Measurements from ENCODE around the gene C16orf89. TPM values are rescaled to one million over a fixed set of nuclear protein-coding genes. Genes with fewer than 3 reads are reported as not detected.

Gene C16orf89
- total RNA-seq, 1 donor from 2014 or later: 1.0 TPM

DNA sequence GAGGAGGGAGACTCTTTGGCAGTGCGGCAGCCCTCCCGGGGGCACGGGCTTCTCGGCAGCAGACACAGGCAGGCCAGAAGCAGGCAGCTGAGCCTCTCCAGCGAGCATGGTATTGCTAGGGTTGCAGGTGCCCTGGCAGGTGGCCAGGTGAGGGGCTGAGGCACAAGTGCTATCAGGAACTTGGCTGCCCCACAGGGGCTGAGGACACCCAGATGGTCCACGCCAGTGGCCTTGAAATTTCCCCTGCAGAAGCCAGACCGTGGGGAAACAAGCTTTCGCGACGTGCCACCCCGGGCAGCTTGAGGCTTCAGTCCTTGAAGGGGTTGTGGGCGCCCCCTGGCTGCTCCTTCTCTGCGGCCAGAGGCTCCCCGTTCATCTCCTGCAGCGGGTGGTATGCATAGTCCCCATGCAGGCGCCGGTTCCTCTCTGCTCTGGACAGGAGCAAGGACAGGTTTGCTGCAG lies 40.6 kb downstream of the C16orf89 start:
- no peak overlapping the region for H3K4me3 Mint-ChIP-seq
- H3K36me3 Mint-ChIP-seq: no peaks in the 10 kb centered on the region
- H2AFZ ChIP-seq (replicated peaks): peak overlapping the region; percentile 82
- peaks cover 9% of the 10 kb centered on the region for H3F3A ChIP-seq (ENCODE audit: low read depth)
- H3K4me1 Mint-ChIP-seq: no peaks in the 10 kb centered on the region
- no peaks in the 10 kb centered on the region for H3K4me1 ChIP-seq
- no peaks in the 10 kb centered on the region for H4K20me1 ChIP-seq (ENCODE audit: low read depth)
- H3K36me3 ChIP-seq: no peaks in the 10 kb centered on the region
- no peak overlapping the region for H3K9ac ChIP-seq
- H3K27me3 Mint-ChIP-seq (ENCODE audit: insufficient read depth, low read depth): peaks cover 10% of the 10 kb centered on the region
- no peak overlapping the region for H3K4me3 ChIP-seq
- no peaks in the 10 kb centered on the region for H3K9me3 ChIP-seq (ENCODE audit: low read depth)
- H3K27ac Mint-ChIP-seq: no peak overlapping the region
- TF ChIP-seq EZH2phosphoT487 (IDR thresholded peaks at IDR 0.05): no peak
- TF ChIP-seq, protein P1, sequence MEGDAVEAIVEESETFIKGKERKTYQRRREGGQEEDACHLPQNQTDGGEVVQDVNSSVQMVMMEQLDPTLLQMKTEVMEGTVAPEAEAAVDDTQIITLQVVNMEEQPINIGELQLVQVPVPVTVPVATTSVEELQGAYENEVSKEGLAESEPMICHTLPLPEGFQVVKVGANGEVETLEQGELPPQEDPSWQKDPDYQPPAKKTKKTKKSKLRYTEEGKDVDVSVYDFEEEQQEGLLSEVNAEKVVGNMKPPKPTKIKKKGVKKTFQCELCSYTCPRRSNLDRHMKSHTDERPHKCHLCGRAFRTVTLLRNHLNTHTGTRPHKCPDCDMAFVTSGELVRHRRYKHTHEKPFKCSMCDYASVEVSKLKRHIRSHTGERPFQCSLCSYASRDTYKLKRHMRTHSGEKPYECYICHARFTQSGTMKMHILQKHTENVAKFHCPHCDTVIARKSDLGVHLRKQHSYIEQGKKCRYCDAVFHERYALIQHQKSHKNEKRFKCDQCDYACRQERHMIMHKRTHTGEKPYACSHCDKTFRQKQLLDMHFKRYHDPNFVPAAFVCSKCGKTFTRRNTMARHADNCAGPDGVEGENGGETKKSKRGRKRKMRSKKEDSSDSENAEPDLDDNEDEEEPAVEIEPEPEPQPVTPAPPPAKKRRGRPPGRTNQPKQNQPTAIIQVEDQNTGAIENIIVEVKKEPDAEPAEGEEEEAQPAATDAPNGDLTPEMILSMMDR (IDR thresholded peaks at IDR 0.05): peak; percentile 69
- peak; percentile 86 for DNase-seq (ENCODE audit: low spot score)
- H3K9me3 Mint-ChIP-seq: no peaks in the 10 kb centered on the region
- H3K27ac ChIP-seq: no peak overlapping the region
- no peaks in the 10 kb centered on the region for H3K79me2 ChIP-seq (ENCODE audit: low read depth)
- no peak overlapping the region for H3K4me2 ChIP-seq
- H3K27me3 ChIP-seq: no peaks in the 10 kb centered on the region

- Histone ChIP-seq H3K27me3 (no peaks in the 10 kb centered on the region), H3K27ac (no peak overlapping the region), H3K79me2 (ENCODE audit: low read depth) (no peaks in the 10 kb centered on the region), H3K36me3 (no peaks in the 10 kb centered on the region), H3K4me2 (no peak overlapping the region), H3K9me3 (ENCODE audit: low read depth) (no peaks in the 10 kb centered on the region), H3F3A (ENCODE audit: low read depth) (peaks cover 9% of the 10 kb centered on the region), H3K4me3 (no peak overlapping the region), H3K4me1 (no peaks in the 10 kb centered on the region), H2AFZ (replicated peaks) (no peak overlapping the region), H3K9ac (no peak overlapping the region), H4K20me1 (ENCODE audit: low read depth) (no peaks in the 10 kb centered on the region)
- H3K4me1 Mint-ChIP-seq: no peaks in the 10 kb centered on the region
- H3K27me3 Mint-ChIP-seq (ENCODE audit: insufficient read depth, low read depth): peaks cover 10% of the 10 kb centered on the region
- H3K36me3 Mint-ChIP-seq: no peaks in the 10 kb centered on the region
- peak; percentile 37 for DNase-seq (ENCODE audit: low spot score)
- no peak overlapping the region for H3K27ac Mint-ChIP-seq
- no peaks in the 10 kb centered on the region for H3K9me3 Mint-ChIP-seq
- no peak overlapping the region for H3K4me3 Mint-ChIP-seq
- TF ChIP-seq EZH2 (IDR thresholded peaks at IDR 0.05): no peak
- TF ChIP-seq, protein P1 (IDR thresholded peaks at IDR 0.05): peak; percentile 20
- no peak for TF ChIP-seq EZH2phosphoT487 (IDR thresholded peaks at IDR 0.05)
Measured at GRCh38 chr16:5024632-5025031, 41.1 kb downstream of the C16orf89 start.

DNA sequence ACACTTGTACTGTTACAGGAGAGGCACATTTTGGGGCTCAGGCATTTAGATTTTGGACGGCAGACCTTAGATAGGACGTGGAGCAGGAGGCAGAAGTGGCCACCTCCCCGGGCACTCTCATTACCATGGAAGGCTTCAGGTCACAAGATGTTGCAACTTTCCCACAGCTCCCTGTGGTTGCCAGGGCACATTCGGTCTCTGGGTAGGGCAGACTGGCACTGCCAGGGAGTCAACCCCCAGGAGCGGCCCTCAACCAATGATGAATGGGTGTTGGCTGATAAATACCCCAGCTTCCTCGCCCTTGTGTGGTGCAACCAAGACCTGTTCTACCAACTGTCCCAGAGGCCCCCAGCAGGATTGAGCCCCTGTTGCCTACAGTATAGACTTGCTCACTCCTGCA lies 43.2 kb downstream of the C16orf89 start:
- Histone ChIP-seq H3F3A (ENCODE audit: low read depth) (peaks cover 9% of the 10 kb centered on the region), H3K79me2 (ENCODE audit: low read depth) (no peaks in the 10 kb centered on the region), H3K4me3 (no peak overlapping the region), H3K27me3 (no peaks in the 10 kb centered on the region), H3K27ac (no peak overlapping the region), H3K36me3 (no peaks in the 10 kb centered on the region), H3K9me3 (ENCODE audit: low read depth) (no peaks in the 10 kb centered on the region), H3K4me1 (no peaks in the 10 kb centered on the region), H3K4me2 (no peak overlapping the region), H2AFZ (replicated peaks) (no peak overlapping the region), H3K9ac (no peak overlapping the region), H4K20me1 (ENCODE audit: low read depth) (no peaks in the 10 kb centered on the region)
- Mint-ChIP-seq H3K27me3 (ENCODE audit: insufficient read depth, low read depth) (peaks cover 8% of the 10 kb centered on the region), H3K36me3 (no peaks in the 10 kb centered on the region), H3K4me3 (no peak overlapping the region), H3K27ac (no peak overlapping the region), H3K4me1 (no peaks in the 10 kb centered on the region), H3K9me3 (no peaks in the 10 kb centered on the region)
- TF ChIP-seq, protein P1 (IDR thresholded peaks at IDR 0.05): no peak
- no peak for TF ChIP-seq EZH2phosphoT487 (IDR thresholded peaks at IDR 0.05)
- DNase-seq (ENCODE audit: low spot score): no peak

All from neural progenitor cell (in vitro differentiated cells).